Stimulated activated CD4-positive, alpha-beta T cell treated with anti-CD3 and anti-CD28 coated beads, Interleukin-15, amount 100 ng/mL, for 1 hour (primary cell): ENCODE data around the gene MDN1.
"Not testable (repeated sequence)": the region's sequence is repeated elsewhere in the genome, so short reads cannot be mapped to it uniquely, and the experiment has no call there.

ENCODE experiments used
- DNase-seq, 2 donors: peaks; one replicate each; pipeline ENCODE4 v3.0.0-alpha.2; 2020; ENCODE audit warnings: low read depth in 1 of 2, low spot score in 1 of 2

Gene MDN1

DNA sequence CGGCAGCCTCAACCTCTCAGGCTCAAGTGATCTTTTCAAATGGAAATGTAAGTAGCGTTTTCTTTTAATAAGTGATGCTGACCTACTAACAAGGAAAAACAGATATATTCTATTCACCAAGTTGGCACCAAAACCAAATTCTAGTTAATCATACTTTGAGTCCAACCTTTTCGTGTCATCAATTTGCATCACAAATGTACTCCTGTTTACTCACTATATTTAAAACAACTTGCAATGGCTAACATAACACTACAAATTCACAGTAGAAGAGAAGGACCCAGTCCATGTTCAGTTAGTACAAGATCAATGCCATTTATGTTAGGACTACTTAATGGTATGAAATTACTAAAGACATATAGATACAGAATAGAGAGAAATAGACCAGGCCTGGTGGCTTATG, 50.0 kb downstream of the MDN1 start:
- DNase-seq = no peak

GRCh38 chr6:89768324-89768723, 51.3 kb downstream of the MDN1 start:
- no peak for DNase-seq

DNA sequence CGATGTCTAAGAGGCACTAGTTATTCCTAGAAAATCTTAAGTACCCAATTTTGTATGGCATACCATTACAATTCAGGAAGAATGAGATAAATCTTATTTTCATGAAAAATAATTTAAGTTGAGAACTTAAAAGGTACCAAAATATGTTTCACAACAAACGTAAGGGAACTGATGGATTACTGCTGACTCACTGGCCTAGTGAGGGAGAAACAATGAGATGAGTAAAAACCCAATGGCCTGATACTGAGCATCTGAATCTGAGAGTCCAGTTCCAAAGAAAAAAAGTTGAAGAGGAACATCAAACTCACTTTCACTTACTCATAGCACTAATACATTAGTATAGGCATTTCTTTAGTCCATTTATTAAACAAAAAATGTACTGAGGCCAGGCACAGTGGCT, 56.0 kb downstream of the MDN1 start:
- no peak for DNase-seq

DNA sequence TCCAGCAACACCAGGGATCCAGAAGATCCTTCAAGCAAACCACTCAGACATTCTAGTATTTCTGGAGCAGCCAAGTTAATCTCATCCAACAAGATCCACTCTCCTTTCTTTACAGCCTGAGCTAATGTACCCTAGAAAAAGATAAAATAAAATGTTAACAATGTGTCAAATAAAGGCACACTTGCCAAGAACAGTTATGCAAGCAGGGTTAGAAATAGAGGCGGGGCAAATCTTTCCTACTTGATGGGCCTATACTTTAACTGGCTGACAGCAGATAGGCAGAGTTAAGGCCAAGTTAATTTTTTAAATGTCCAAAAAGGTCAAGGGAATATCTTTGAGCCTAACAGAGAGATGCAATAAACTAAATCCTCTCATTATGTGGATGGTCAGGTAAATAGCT, 60.8 kb downstream of the MDN1 start:
- DNase-seq = no peak

DNA sequence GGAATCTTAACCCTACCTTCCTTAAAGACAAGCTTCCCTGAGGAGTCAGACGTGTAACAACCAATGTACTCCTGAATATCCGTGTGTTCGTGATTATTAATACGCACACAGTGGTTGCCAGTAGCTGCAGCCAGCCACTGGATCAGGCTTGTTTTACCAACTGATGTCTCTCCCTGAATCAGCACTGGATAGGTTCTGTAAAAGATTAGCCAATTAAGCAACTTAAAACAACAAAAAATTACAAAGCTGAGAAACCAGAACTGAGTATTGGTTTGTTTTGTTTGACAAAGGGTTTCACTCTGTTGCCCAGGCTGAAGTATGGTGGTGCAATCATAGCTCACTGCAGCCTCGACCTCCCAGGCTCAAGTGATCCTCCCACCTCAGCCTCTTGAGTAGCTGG, 69.3 kb downstream of the MDN1 start:
- DNase-seq = no peak

- DNase-seq = no peak
Observed at GRCh38 chr6:89749918-89750317, 69.7 kb downstream of the MDN1 start.

DNA sequence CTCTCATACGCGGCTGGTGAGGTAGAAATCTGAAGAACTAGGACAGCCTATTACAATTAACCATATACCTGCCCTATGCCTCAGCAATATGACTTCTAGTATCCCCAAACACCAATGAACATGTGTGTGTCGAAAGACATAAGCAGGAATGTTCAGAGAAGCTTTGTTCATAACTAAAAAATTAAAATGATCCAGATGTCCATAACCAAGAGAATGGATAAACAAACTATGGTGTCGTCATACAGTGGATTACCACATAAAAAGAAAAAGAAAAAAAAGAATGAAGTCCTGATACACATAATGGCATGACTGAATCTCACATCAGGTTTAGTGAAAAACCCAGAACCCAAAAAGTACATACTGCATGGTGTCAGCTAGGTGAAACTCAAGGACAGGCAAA, 73.9 kb downstream of the MDN1 start:
- no peak for DNase-seq

DNA sequence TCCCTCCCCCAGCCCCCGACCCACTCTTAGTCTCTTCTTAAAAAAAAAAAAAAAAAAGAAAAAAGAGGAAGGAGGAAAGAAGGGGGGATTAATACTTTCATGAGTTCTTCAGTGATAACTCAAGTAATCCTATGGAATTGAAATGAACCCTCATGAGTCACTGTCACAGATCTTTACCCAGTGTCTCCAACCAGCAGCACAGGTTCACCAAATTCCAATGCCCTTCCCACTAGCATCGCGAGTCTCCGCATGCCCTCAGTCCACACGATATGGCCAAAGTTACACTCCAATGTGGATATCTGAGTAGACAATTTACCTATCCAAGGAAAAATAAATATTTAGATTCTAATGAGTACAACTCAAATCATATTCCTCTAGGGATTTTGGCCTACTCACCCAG, 74.5 kb downstream of the MDN1 start:
- DNase-seq = no peak

- no peak for DNase-seq
Observed at GRCh38 chr6:89736893-89737292, 82.7 kb downstream of the MDN1 start.

GRCh38 chr6:89734526-89734925, 85.1 kb downstream of the MDN1 start:
- DNase-seq = no peak

GRCh38 chr6:89731924-89732567, 87.5 kb downstream of the MDN1 start:
- DNase-seq = no peak

DNA sequence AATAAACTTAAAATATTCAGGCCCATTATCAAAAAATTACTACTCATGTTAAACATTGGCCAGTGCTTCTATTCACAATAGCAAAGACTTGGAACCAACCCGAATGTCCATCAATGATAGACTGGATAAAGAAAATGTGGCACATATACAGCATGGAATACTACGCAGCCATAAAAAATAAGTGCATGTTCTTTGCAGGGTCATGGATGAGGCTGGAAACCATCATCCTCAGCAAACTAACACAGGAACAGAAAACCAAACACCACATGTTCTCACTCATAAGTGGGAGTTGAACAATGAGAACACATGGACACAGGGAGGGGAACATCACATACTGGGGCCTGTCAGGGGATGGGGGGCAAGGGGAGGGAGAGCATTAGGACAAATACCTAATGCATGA, 88.3 kb downstream of the MDN1 start:
- not testable (repeated sequence) for DNase-seq

DNA sequence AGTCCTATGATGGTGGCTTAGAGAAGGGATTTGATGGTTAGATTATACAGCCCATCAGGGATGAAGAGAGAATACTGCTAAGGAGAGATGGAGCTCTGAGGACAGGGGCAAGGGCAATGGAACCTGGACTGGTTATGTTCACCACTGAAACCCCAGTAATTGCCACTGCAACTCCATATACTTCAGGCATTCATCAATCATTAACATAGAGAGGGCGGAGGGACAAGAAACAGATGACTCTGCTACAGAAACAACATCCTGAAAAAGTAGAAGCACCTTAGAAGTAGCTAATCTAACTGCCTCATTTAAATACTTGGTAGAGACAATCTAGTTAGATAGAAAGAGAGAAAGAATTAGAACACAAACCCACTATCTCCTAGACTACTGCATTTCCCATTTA, 89.8 kb downstream of the MDN1 start:
- DNase-seq = no peak

- no peak for DNase-seq
Observed at GRCh38 chr6:89727501-89727900, 92.1 kb downstream of the MDN1 start.

DNA sequence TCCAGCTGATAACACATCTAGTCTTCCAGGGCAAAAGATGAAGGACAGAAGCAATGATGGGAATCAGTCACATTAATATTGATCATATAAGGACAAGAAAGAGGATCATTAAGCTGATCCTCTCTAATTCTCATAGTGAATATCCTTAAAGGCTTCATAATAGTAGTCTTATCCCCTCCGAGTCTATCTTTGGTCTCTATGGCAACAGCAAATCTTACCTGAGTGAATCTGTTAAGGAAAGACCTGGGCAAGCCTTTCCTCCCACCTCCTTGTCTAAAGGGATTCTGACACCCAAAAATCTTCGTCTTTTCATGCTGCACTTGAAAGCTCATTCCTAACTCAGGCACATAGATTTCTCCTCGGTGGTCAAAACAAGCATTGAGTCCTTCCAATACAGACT, 94.6 kb downstream of the MDN1 start:
- no peak for DNase-seq

GRCh38 chr6:89723046-89723445, 96.5 kb downstream of the MDN1 start:
- no peak for DNase-seq

DNA sequence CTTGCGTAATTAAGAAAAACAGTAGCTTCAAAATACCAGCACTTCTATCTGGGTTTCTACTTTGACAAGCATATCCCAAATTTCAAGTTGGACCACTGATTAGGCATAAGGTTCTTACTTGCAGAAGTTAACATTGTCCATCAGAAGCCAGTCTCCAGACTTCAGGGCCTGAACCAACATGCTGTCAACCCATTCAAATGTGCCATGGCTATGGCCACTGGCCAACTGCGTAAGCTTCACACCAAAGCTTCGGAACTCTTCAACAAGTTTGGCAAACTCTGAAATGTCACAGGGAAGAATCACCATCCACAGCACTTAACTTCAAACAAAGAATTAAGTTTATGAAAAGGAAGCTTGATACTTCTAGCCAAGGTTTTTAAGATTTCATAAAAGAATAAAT, 103.1 kb downstream of the MDN1 start:
- no peak for DNase-seq

DNA sequence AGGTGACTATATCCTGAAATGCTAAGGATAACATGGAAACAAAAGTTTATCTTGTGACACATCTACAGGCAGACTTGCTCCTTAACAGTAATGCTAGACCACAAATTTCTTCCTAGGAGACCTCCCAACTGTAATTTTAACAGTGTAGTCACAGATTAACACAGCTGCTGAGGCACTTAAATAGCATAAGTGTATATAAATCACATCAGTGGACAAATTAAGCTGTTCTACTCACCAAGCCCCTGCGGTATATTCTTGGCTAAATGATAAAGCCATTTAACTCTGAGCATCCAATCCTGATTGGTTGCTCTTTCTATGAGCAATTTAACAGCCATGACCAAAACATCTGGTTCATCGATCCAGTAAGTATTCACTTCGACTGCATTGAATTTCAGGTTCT, 107.8 kb downstream of the MDN1 start:
- DNase-seq = no peak

DNA sequence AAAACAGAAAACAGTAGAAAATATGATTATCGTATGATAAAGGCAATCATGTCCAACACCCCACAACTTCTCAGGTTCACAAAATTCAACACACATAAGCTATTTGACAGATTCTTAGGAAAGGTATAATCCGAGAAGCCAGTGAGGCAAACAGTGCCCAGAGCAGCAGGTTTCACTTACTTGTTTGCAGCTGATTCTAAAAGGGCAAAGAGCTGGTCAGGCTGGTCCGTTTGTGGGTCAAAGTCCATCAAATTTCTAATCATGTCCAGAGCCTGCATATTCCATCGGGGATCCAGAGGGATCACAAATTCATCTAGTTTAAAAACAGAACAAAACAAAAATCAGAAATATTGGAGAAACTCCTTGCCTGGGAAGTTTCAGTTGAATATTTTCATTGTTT, 111.3 kb downstream of the MDN1 start:
- no peak for DNase-seq

DNA sequence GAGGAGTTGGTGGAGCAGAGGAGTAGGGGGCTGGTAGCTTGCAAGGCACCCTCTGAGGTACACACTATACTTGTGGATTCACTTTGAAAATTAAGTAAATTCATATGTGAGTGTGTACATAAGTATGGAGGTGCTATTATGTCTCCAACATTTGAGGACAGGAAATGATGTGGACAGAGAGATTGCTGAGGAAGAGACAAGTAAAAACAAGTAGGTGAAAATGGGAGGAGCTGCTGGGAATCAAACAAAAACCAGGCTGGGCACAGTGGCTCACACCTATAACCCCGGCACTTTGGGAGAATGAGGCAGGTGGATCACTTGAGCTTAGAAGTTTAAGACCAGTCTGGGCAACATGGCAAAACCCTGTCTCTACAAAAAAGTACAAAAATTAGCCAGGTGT, 111.8 kb downstream of the MDN1 start:
- no peak for DNase-seq

DNA sequence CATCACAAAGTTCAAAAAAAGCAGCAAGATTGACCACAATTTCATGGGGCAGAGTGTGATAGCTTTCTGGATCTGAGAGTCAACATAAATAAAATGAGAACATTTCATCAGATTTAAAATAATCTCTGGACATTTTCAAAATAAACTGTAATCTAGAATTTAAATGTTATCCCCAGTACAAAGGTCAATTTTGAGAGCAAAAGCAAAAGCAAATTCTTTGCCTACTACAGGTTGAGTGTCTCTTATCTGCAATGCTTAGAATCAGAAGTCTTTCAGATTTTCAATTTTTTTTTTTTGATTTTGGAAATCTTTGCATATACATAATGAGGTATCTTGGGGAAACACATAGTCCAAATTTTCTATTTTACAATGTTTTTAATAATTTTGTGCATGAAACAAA, 113.5 kb downstream of the MDN1 start:
- no peak for DNase-seq

- no peak for DNase-seq
Observed at GRCh38 chr6:89703292-89703691, 116.3 kb downstream of the MDN1 start.

GRCh38 chr6:89702349-89702748, 117.2 kb downstream of the MDN1 start:
- no peak for DNase-seq

- DNase-seq = no peak
Observed at GRCh38 chr6:89695667-89696066, 123.9 kb downstream of the MDN1 start.
